HG03060 (cell line): ENCODE measurements around the gene NDUFB10.

Experiments used
- ATAC-seq: cut with Tn5 transposase; IDR thresholded peaks from one replicate; pipeline ENCODE4 v1.9.1; 2021; ENCODE audit warnings: low read depth, moderate number of reproducible peaks; ENCODE audit not compliant: unreplicated experiment

Gene NDUFB10

GRCh38 chr16:1965396-1966001, 6.2 kb downstream of the NDUFB10 start:
- ATAC-seq = no peak

- ATAC-seq = no peak
Observed at GRCh38 chr16:1966460-1966859, 7.1 kb downstream of the NDUFB10 start, which contains the start of gene RNF151. Gene RNF151 (plus strand): TSS chr16:1966856. CDS start chr16:1966882, 26 bp downstream.

- ATAC-seq = no peak
Observed at GRCh38 chr16:1968146-1968953, 9.0 kb downstream of the NDUFB10 start.

GRCh38 chr16:1971796-1972489, 12.6 kb downstream of the NDUFB10 start, which contains the start of gene TBL3:
Gene TBL3 (plus strand): TSS chr16:1972053. CDS start chr16:1972165, 112 bp downstream.
- ATAC-seq = peak; percentile 60

GRCh38 chr16:1972490-1972877, 13.1 kb downstream of the NDUFB10 start:
- no peak for ATAC-seq

GRCh38 chr16:1973461-1974156, 14.3 kb downstream of the NDUFB10 start:
- ATAC-seq = no peak

- no peak for ATAC-seq
Observed at GRCh38 chr16:1974157-1975070, 15.1 kb downstream of the NDUFB10 start.

- no peak for ATAC-seq
Observed at GRCh38 chr16:1975432-1976215, 16.3 kb downstream of the NDUFB10 start.

GRCh38 chr16:1976216-1976520, 16.8 kb downstream of the NDUFB10 start:
- ATAC-seq = no peak

GRCh38 chr16:1976951-1977874, 17.9 kb downstream of the NDUFB10 start:
- no peak for ATAC-seq

GRCh38 chr16:1977875-1978268, 18.5 kb downstream of the NDUFB10 start:
- ATAC-seq = no peak

- no peak for ATAC-seq
Observed at GRCh38 chr16:1978476-1979120, 19.3 kb downstream of the NDUFB10 start.

- ATAC-seq = no peak
Observed at GRCh38 chr16:1979271-1980029, 20.1 kb downstream of the NDUFB10 start.

- no peak for ATAC-seq
Observed at GRCh38 chr16:1980030-1980769, 20.9 kb downstream of the NDUFB10 start.

GRCh38 chr16:1980770-1981087, 21.4 kb downstream of the NDUFB10 start:
- no peak for ATAC-seq

- ATAC-seq = no peak
Observed at GRCh38 chr16:1981398-1981836, 22.1 kb downstream of the NDUFB10 start, which contains the start of gene NOXO1. Gene NOXO1 (minus strand): TSS chr16:1981469. CDS start chr16:1981179, 290 bp downstream.
